Measurements from ENCODE around the gene ARL15. TPM values are rescaled to one million over a fixed set of nuclear protein-coding genes. Genes with fewer than 3 reads are reported as not detected.

Gene ARL15
- total RNA-seq, 2 donors from 2014 or later: 11.4 to 22.8 TPM

DNA sequence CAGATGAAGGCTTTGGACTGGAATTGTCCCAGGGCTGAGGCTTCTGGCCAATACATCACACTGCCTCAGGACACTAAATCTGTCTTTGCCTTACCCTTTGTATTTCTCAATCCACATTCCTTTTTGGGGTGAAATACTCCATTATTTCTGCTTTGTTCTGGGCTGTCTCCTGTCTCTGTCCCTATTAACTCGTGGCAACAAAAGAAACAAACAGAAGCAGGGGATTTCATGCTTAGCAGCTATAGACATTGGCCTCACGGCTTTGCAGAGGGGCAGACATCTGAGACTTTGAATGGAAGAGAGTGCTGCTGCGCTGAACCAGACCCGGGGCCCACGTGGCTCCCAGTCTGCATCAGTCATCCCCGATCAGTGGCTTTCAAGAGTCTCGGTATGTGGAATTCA lies 129.7 kb downstream of the ARL15 start:
- H3K27ac ChIP-seq: no peak overlapping the region
- no peaks in the 10 kb centered on the region for H3K36me3 ChIP-seq
- no peaks in the 10 kb centered on the region for H3K9me3 ChIP-seq
- H3K27me3 ChIP-seq: no peaks in the 10 kb centered on the region
- no peak for DNase-seq (ENCODE audit: low spot score)
- H3K4me1 ChIP-seq: peaks cover 0 to 5% of the 10 kb centered on the region in 2 donors
- H3K4me3 ChIP-seq: no peak overlapping the region
- TF ChIP-seq, protein P1, sequence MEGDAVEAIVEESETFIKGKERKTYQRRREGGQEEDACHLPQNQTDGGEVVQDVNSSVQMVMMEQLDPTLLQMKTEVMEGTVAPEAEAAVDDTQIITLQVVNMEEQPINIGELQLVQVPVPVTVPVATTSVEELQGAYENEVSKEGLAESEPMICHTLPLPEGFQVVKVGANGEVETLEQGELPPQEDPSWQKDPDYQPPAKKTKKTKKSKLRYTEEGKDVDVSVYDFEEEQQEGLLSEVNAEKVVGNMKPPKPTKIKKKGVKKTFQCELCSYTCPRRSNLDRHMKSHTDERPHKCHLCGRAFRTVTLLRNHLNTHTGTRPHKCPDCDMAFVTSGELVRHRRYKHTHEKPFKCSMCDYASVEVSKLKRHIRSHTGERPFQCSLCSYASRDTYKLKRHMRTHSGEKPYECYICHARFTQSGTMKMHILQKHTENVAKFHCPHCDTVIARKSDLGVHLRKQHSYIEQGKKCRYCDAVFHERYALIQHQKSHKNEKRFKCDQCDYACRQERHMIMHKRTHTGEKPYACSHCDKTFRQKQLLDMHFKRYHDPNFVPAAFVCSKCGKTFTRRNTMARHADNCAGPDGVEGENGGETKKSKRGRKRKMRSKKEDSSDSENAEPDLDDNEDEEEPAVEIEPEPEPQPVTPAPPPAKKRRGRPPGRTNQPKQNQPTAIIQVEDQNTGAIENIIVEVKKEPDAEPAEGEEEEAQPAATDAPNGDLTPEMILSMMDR (IDR thresholded peaks at IDR 0.05): no peak

- no peaks in the 10 kb centered on the region for H3K9me3 ChIP-seq
- no peaks in the 10 kb centered on the region for H3K27me3 ChIP-seq
- no peak overlapping the region for H3K27ac ChIP-seq
- H3K36me3 ChIP-seq: no peaks in the 10 kb centered on the region
- TF ChIP-seq, protein P1 (IDR thresholded peaks at IDR 0.05): no peak
- no peak for DNase-seq (ENCODE audit: low spot score)
- peaks cover 0 to 5% of the 10 kb centered on the region in 2 donors for H3K4me1 ChIP-seq
- H3K4me3 ChIP-seq: no peak overlapping the region
Observed at GRCh38 chr5:54178991-54179390, 131.4 kb downstream of the ARL15 start.

DNA sequence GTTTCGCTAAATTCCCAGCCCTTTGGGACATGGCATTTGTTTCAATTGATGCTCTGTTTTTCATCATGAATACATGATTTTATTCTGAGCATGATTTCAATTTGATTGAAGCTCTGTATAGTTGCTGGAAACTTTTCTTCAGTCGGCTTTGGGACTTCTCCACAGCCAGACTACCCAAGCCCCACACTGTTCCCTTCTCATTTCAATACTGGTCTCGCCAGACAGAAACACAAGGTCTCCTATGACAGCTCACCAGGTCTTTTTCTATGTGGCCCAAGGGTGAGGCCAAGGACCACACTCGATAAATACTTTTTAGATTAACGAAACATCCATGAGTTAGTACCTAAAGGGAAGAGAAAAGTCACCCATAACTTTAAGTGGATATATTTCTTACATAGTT lies 132.2 kb downstream of the ARL15 start:
- peaks cover 0 to 5% of the 10 kb centered on the region in 2 donors for H3K4me1 ChIP-seq
- no peaks in the 10 kb centered on the region for H3K9me3 ChIP-seq
- H3K4me3 ChIP-seq: no peak overlapping the region
- TF ChIP-seq, protein P1 (IDR thresholded peaks at IDR 0.05): no peak
- H3K36me3 ChIP-seq: no peaks in the 10 kb centered on the region
- H3K27ac ChIP-seq: no peak overlapping the region
- no peaks in the 10 kb centered on the region for H3K27me3 ChIP-seq
- no peak for DNase-seq (ENCODE audit: low spot score)

DNA sequence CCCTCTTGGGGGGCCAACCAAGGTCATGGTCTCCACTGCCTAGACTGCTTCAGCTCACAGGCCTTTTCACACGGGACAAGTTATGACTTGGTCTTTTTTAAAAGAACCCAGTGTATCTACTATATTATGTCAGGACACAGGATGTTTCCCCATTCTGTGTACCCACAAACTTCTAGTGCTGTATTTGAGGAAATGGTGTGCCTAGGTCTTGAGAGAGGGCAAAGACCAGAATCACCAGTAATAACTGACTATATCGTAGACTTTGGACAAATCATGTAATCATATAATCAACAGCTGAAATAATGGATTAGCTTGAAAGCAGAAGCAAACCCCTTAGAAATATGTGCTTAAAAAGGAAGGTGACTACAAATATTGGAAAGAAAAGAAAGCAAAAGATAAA lies 133.3 kb downstream of the ARL15 start:
- TF ChIP-seq, protein P1 (IDR thresholded peaks at IDR 0.05): no peak
- H3K36me3 ChIP-seq: no peaks in the 10 kb centered on the region
- peaks cover 0 to 5% of the 10 kb centered on the region in 2 donors for H3K4me1 ChIP-seq
- no peak overlapping the region for H3K4me3 ChIP-seq
- H3K27me3 ChIP-seq: no peaks in the 10 kb centered on the region
- H3K27ac ChIP-seq: no peak overlapping the region
- no peak for DNase-seq (ENCODE audit: low spot score)
- no peaks in the 10 kb centered on the region for H3K9me3 ChIP-seq

DNA sequence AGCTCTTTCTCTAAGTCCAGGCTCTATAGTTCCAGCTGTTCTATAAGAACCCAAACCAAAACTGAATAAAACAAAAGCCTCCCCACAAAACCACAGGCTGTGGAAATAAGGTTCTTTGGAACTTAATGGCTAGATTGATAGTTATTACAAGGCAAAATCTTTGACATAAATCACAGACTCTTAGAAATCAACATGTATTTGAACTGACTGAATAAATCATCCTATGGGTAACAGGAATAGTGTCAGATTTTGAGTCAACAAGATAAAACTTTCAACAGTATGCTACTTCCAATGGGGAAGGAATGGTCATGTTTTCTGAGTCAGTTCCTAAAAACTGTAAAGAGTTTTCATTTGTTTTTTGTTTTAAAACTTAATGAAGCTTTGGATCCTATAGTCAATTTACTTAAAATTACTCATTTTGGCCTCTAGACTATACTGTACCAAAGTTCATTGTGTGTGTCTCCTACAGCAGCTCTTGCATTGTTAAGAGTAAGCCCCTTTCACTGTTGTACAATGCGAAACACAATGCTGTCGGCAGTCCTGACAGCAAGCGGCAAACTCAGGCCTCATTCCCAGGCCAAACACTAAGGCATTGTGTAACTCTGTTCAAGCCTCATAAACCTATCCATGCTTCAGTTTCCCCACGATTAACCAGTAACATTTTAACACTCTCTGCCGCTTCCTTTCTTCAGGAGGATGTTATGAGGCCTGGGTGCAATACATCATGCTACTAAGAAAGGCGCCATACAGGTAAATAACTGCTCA lies 134.1 kb downstream of the ARL15 start:
- Histone ChIP-seq H3K27ac (no peak overlapping the region), H3K4me1 (peaks cover 0 to 5% of the 10 kb centered on the region in 2 donors), H3K36me3 (peaks cover under 1% of the 10 kb centered on the region), H3K27me3 (no peaks in the 10 kb centered on the region), H3K9me3 (no peaks in the 10 kb centered on the region), H3K4me3 (no peak overlapping the region)
- DNase-seq (ENCODE audit: low spot score): no peak
- TF ChIP-seq, protein P1 (IDR thresholded peaks at IDR 0.05): no peak

- DNase-seq (ENCODE audit: low spot score): no peak
- Histone ChIP-seq H3K4me3 (no peak overlapping the region), H3K9me3 (no peaks in the 10 kb centered on the region), H3K36me3 (peaks cover 6% of the 10 kb centered on the region), H3K27ac (no peak overlapping the region), H3K27me3 (no peaks in the 10 kb centered on the region), H3K4me1 (no peaks in the 10 kb centered on the region)
- TF ChIP-seq, protein P1 (IDR thresholded peaks at IDR 0.05): no peak
Observed at GRCh38 chr5:54173251-54173650, 137.1 kb downstream of the ARL15 start.
